Measurements from ENCODE around the gene PELI1.
A peak's percentile ranks its signal among the peaks of the same experiment; 100 is the strongest.

The PELI1 gene

GRCh38 chr2:64115808-64116598 is 28.2 kb downstream of the PELI1 start:
- no peak overlapping the region for H3K4me3 ChIP-seq (ENCODE audit: low read depth, low read length)
- TF ChIP-seq CTCF (IDR thresholded peaks at IDR 0.05; ENCODE audit: insufficient read depth, low read depth, low read length, missing control alignments), result no peak
- DNase-seq (ENCODE audit: low read depth), result no peak

- DNase-seq (ENCODE audit: low read depth), result no peak
- H3K4me3 ChIP-seq (ENCODE audit: low read depth, low read length), result 0 out of 2 replicates have a peak overlapping the region, but pooled peaks have one; percentile 6
- TF ChIP-seq CTCF (IDR thresholded peaks at IDR 0.05; ENCODE audit: insufficient read depth, low read depth, low read length, missing control alignments), result no peak
Observed at GRCh38 chr2:64114912-64115277, 29.3 kb downstream of the PELI1 start.

GRCh38 chr2:64114063-64114911 is 29.9 kb downstream of the PELI1 start:
- no peak for TF ChIP-seq CTCF (IDR thresholded peaks at IDR 0.05; ENCODE audit: insufficient read depth, low read depth, low read length, missing control alignments)
- 0 out of 2 replicates have a peak overlapping the region, but pooled peaks have one; percentile 6 for H3K4me3 ChIP-seq (ENCODE audit: low read depth, low read length)
- peak; percentile 74 for DNase-seq (ENCODE audit: low read depth)

- DNase-seq (ENCODE audit: low read depth), result no peak
- no peak for TF ChIP-seq CTCF (IDR thresholded peaks at IDR 0.05; ENCODE audit: insufficient read depth, low read depth, low read length, missing control alignments)
- no peak overlapping the region for H3K4me3 ChIP-seq (ENCODE audit: low read depth, low read length)
Observed at GRCh38 chr2:64112016-64112415, 32.2 kb downstream of the PELI1 start.

- TF ChIP-seq CTCF (IDR thresholded peaks at IDR 0.05; ENCODE audit: insufficient read depth, low read depth, low read length, missing control alignments), result no peak
- H3K4me3 ChIP-seq (ENCODE audit: low read depth, low read length), result no peak overlapping the region
- DNase-seq (ENCODE audit: low read depth), result no peak
Observed at GRCh38 chr2:64111426-64111825, 32.8 kb downstream of the PELI1 start.

GRCh38 chr2:64108666-64109241 is 35.5 kb downstream of the PELI1 start:
- no peak overlapping the region for H3K4me3 ChIP-seq (ENCODE audit: low read depth, low read length)
- no peak for DNase-seq (ENCODE audit: low read depth)
- no peak for TF ChIP-seq CTCF (IDR thresholded peaks at IDR 0.05; ENCODE audit: insufficient read depth, low read depth, low read length, missing control alignments)

All from GM12865 (cell line).